HK-2 (cell line): ENCODE measurements around the gene PODXL.

Experiments
- DNase-seq: peaks from one replicate; pipeline ENCODE4 v3.0.0-alpha.2; 2018; ENCODE audit not compliant: unreplicated experiment

PODXL gene

GRCh38 chr7:131564640-131565039, 8.2 kb upstream of the PODXL start:
- DNase-seq, result no peak

DNA sequence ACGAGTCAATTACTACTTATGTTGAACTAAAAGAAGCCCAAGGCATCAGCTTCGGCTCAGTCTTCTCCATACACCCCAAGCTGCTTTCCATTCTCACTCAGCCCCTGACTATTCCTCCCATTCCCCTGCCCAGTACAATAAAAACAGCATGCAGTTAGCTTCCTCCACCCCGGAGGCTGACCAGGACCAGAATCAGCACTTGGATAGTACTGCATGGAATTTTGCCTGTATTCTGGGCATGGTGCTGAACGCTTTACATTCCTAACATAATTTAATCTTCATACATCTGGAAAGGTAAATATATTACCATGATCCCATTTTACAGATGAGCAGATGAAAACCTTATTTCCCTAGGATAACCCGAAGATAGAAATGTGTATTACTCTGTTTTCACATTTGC, 7.5 kb upstream of the PODXL start:
- DNase-seq, result no peak

- DNase-seq, result no peak
Observed at GRCh38 chr7:131562941-131563340, 6.5 kb upstream of the PODXL start.

DNA sequence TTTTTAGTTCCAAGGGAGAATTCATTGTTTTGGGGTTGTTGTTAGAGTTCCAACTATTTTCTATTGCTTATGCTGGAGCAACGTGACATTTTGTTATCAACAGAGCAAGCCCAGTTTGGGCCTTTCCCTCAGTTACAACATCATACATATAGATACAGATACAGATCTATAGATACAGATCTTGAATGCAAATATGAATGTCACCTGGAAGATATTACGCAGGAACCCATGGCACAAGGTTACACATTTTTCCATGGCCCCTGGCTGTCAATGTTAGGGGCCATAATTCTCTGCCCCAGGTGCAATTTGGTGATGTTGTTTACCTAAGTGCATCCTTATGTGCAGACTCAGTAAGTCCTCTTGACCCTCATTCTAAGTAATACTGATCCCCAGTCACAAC, 3.6 kb upstream of the PODXL start:
- DNase-seq, result no peak

GRCh38 chr7:131557652-131558385, 1.4 kb upstream of the PODXL start:
- no peak for DNase-seq

DNA sequence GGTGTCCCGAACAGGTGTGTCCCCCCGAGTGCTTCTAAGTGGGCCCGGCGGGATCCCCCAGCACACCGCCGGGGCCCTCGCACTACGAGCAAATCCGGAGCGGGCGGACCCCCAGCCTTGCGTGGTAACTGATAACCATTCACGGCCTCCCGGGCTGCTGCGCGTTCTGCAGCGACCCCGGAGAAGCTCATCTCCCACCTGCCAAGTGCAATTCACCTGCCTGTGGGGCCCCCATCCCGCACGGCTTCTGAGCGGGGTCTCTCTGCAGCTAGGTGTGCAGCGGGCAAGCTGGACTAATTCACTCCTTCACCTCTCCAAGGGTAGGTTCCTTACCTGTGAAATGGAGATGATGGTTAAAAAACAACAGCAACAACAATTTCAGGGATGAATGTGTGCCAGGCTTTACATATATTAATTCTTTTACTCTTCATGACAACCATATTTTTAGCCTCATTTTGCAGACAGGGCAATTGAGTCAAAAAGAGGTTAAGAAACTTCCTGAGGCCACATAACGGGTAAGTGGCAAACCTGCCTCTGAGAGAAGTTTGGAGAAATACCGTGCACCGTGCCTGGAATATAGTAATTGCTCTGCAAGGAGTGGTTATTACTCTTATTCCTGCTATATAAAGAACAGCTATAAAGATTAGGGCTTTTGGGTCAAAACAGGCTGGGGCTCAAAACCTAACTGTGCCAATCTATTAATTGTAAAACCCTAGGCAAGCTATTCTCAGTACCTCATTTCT, 652 bp upstream of the PODXL start:
- DNase-seq, result no peak

GRCh38 chr7:131555552-131556052, 826 bp downstream of the PODXL start:
- DNase-seq, result no peak

GRCh38 chr7:131554880-131555516, 1.4 kb downstream of the PODXL start:
- DNase-seq, result no peak

GRCh38 chr7:131553931-131554330, 2.5 kb downstream of the PODXL start:
- DNase-seq, result no peak

DNA sequence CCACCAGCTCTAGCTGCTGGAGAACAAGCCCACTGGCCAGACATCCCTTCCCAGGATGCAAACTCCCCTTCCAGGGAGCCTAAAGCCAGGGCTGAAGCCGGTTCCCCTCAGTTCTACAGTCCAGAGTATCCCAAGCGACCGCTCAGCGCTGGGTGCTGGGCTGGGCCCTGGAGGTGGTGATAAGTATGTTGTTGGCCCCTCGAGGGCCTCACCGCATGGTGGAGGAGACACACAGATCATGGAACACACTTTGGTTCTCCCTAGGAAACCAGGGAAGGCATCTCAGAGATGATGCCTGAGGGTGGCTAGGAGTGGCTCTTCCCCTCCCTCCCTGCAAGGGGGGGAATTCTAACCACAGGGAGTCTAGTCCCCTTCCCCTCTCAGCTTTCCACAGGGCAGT, 4.4 kb downstream of the PODXL start:
- no peak for DNase-seq

GRCh38 chr7:131550846-131551245, 5.6 kb downstream of the PODXL start:
- DNase-seq, result no peak

DNA sequence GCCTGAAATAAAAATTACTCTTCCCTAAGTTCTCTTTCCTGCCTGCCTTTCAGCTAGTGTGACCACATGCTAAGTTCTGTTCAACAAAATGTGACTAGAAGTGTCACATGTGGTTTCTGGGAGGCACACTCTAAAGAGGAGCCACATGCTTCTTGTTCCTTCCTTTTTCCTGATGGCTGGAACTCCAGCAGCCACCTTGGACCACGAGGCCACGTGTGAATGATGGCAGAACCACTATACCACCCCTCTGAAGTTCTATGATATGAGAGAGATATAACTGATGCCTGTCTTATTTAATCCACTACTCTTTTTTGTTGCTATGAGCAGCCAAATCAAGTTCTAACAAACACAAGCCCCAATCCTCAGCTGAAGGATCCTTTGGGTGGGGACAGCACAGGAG, 8.1 kb downstream of the PODXL start:
- DNase-seq, result no peak

- no peak for DNase-seq
Observed at GRCh38 chr7:131547589-131547988, 8.8 kb downstream of the PODXL start.

- DNase-seq, result no peak
Observed at GRCh38 chr7:131546583-131547141, 9.8 kb downstream of the PODXL start.

DNA sequence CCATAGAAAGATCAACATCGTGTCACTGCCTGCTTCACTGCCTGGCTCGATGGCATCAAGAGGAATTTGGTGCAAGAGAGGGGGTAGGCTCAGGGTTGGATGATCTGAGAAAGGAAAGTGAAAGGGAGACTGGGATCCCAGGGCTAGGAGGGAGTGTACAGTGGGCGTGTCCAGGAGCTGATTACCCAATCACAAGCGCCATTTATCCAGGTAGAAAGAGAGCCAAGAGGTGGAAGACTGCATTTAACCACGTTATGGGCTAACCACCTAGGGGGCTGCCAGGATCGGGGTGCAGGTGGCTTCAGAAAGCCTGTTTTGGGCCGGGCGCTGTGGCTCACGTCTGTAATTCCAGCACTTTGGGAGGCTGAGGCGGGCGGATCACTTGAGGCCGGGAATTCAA, 10.3 kb downstream of the PODXL start:
- no peak for DNase-seq

- DNase-seq, result no peak
Observed at GRCh38 chr7:131544449-131545301, 11.8 kb downstream of the PODXL start.

DNA sequence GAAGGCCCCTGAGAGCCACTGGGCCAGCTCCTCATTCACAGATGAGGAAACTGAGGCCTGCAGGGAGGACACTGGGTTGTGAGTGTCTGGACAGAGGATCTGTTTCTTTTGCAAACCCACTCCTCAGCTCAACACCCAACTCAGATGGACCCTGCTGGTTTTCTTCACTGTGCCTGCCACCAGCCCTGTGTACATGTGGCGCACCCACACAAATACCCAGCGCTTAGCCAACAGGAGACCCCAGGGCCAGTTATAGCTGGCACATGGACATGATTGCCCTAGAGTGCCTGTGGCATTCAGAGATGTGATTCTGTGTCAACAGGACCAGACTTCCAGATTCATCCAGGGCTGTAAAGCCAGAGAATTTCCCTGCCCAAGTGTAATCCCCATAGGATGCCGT, 12.4 kb downstream of the PODXL start:
- no peak for DNase-seq

GRCh38 chr7:131543298-131543697, 13.1 kb downstream of the PODXL start:
- DNase-seq, result no peak

- DNase-seq, result no peak
Observed at GRCh38 chr7:131540491-131541162, 15.8 kb downstream of the PODXL start.

GRCh38 chr7:131538813-131539179, 17.6 kb downstream of the PODXL start:
- DNase-seq, result no peak
